ENCODE data around the gene CHPF. TPM values are rescaled to one million over a fixed set of nuclear protein-coding genes. Genes with fewer than 3 reads are reported as not detected.

CHPF gene
- total and polyA plus RNA-seq, 10 of the 15 experiments (the other 5 are each of a cell fraction or from before 2014, with no cell fraction given): 0.09 to 17.4 (median 8.3) TPM; not detected in 1

DNA sequence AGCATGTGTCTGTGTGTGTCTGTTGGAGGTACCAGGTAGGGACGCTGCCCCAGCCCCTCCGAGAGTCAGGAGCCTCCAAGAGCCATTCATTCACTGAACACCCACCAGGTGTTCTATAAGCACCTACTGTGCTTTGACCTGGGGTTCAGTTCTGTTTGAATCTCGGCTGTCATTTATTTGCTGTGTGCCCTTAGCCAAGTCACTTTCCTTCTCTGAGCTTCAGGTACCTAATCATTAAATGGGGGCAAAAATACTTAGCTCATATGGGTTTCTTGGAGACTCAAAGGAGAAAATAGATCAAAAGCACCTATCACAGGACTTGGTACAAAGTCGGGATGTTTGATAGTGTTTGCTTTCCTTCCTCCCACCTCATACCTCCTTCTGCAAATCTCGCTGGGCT is 16.1 kb downstream of the CHPF start (continued):
- TF ChIP-seq, protein P1, sequence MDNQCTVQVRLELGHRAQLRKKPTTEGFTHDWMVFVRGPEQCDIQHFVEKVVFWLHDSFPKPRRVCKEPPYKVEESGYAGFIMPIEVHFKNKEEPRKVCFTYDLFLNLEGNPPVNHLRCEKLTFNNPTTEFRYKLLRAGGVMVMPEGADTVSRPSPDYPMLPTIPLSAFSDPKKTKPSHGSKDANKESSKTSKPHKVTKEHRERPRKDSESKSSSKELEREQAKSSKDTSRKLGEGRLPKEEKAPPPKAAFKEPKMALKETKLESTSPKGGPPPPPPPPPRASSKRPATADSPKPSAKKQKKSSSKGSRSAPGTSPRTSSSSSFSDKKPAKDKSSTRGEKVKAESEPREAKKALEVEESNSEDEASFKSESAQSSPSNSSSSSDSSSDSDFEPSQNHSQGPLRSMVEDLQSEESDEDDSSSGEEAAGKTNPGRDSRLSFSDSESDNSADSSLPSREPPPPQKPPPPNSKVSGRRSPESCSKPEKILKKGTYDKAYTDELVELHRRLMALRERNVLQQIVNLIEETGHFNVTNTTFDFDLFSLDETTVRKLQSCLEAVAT (IDR thresholded peaks at IDR 0.05): no peak
- TF ChIP-seq TARDBP (IDR thresholded peaks at IDR 0.05; ENCODE audit: borderline replicate concordance) (no peak), IKZF2 (IDR thresholded peaks at IDR 0.05) (no peak)

DNA sequence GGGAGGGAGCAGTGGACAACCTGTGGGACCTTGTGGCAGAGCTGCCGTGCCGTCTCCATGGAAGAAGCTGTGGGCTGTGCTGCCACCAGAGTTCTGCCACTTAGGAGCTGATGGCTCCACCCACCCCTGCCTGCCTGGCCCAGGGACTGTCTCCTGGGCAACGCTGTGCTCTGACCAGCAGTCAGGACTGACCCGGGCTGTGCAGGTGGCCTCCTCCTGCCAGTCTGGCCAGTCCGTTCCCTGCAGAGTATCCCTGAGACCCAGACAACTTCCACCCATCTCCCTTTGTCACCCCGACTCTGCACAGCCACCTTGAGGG is 16.6 kb downstream of the CHPF start:
- Histone ChIP-seq H3K27ac (ENCODE audit: control insufficient read depth, insufficient read depth) (no peak overlapping the region), H3K4me1 (ENCODE audit: control insufficient read depth, insufficient read depth, low read length) (no peaks in the 10 kb centered on the region), H3K4me3 (no peak overlapping the region), H3K4me2 (ENCODE audit: control insufficient read depth, insufficient read depth) (no peak overlapping the region), H2AFZ (ENCODE audit: control insufficient read depth, low read depth, low read length) (no peak overlapping the region), H4K20me1 (ENCODE audit: control insufficient read depth, insufficient read depth) (no peaks in the 10 kb centered on the region; the same call in 1 of the 2 replicates), H3K9ac (ENCODE audit: control insufficient read depth, insufficient read depth, low read length) (no peak overlapping the region), H3K9me3 (replicated peaks; ENCODE audit: control insufficient read depth, insufficient read depth, low read length) (no peaks in the 10 kb centered on the region), H3K79me2 (ENCODE audit: control insufficient read depth, insufficient read depth, low read length) (no peaks in the 10 kb centered on the region), H3K36me3 (ENCODE audit: control insufficient read depth in 2 of 2, insufficient read depth in 2 of 2, low read length in 1 of 2) (no peaks in the 10 kb centered on the region), H3K27me3 (replicated peaks in 1 of 2; ENCODE audit: control insufficient read depth in 2 of 2, insufficient read depth in 2 of 2, low read length in 1 of 2) (peaks cover 16 to 19% of the 10 kb centered on the region in 2 experiments)
- ChIA-PET SMC1A (ENCODE audit: uncharacterized antibody, unreplicated experiment) (interaction anchor here (1.8 to 3.6 kb wide), 2 partner anchors 28 to 35 kb away, joined by 3 to 22 read pairs; partner anchors contain the start of gene GMPPA), POLR2A (no interaction called here), RAD21 (ENCODE audit: unreplicated experiment) (interaction anchor here (0.8 to 1.5 kb wide), 3 partner anchors 12 to 124 kb away, joined by 3 to 7 read pairs (median 4); a partner anchor contains a TSS), CTCF (interaction anchor here (1.0 to 10.8 kb wide), 7 partner anchors 8 to 124 kb away, joined by 3 to 224 read pairs (median 9); partner anchors contain the start of gene GMPPA)
- intact Hi-C loops (cut with micrococcal nuclease; ENCODE audit: unreplicated experiment): no loop called here
- 16% methylated on average over 5 of the region's 6 CpGs for WGBS (ENCODE audit: insufficient coverage, insufficient replicate concordance, low lambda C conversion rate, missing lambda C conversion rate)
- in situ Hi-C loops (cut with MboI): no loop called here
- ATAC-seq: no peak
- DNase-seq (ENCODE audit: low read depth, low spot score): no peak
- no peak for TF ChIP-seq IKZF1 (conservative IDR thresholded peaks at IDR 0.05)
- no peak for TF ChIP-seq NR2F1 (conservative IDR thresholded peaks at IDR 0.05)
- TF ChIP-seq ZNF217 (IDR thresholded peaks at IDR 0.05): no peak
- no peak for TF ChIP-seq CBFB (IDR thresholded peaks at IDR 0.05; ENCODE audit: low read depth)
- TF ChIP-seq CREM (IDR thresholded peaks at IDR 0.05; ENCODE audit: low read depth): no peak
- TF ChIP-seq MTA2 (IDR thresholded peaks at IDR 0.05; ENCODE audit: low read depth): no peak
- no peak for TF ChIP-seq ZNF207 (IDR thresholded peaks at IDR 0.05; ENCODE audit: borderline replicate concordance)
- TF ChIP-seq DPF2 (IDR thresholded peaks at IDR 0.05): no peak
- TF ChIP-seq, protein P2, sequence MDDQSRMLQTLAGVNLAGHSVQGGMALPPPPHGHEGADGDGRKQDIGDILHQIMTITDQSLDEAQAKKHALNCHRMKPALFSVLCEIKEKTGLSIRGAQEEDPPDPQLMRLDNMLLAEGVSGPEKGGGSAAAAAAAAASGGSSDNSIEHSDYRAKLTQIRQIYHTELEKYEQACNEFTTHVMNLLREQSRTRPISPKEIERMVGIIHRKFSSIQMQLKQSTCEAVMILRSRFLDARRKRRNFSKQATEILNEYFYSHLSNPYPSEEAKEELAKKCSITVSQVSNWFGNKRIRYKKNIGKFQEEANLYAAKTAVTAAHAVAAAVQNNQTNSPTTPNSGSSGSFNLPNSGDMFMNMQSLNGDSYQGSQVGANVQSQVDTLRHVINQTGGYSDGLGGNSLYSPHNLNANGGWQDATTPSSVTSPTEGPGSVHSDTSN (IDR thresholded peaks at IDR 0.05; ENCODE audit: insufficient replicate concordance, low read depth, low read length): no peak
- TF ChIP-seq JUNB (IDR thresholded peaks at IDR 0.05): no peak
- no peak for TF ChIP-seq KLF5 (IDR thresholded peaks at IDR 0.05; ENCODE audit: partially characterized antibody)
- no peak for TF ChIP-seq HDGF (IDR thresholded peaks at IDR 0.05)
- no peak for TF ChIP-seq HCFC1 (IDR thresholded peaks at IDR 0.05; ENCODE audit: low read length)
- TF ChIP-seq BHLHE40 (IDR thresholded peaks at IDR 0.05; ENCODE audit: borderline replicate concordance in 1 of 2, low read depth in 2 of 2, low read length in 1 of 2): no peak
- no peak for TF ChIP-seq ZNF24 (IDR thresholded peaks at IDR 0.05)
- no peak for TF ChIP-seq SRF (IDR thresholded peaks at IDR 0.05; ENCODE audit: low read depth in 2 of 2, low read length in 2 of 2)
- no peak for FAIRE-seq
- no TSS peak for BruUV-seq (replicated peaks)

Measured in GM12878 (cell line).